Smooth muscle cell (in vitro differentiated cells): ENCODE results near the gene SDK1. TPM values are rescaled to one million over a fixed set of nuclear protein-coding genes. Genes with fewer than 3 reads are reported as not detected.

ENCODE experiments used
- DNase-seq: peaks from one replicate; lab custom pipeline; 2025; ENCODE audit not compliant: unreplicated experiment; lab: John Stamatoyannopoulos, UW
- H2AFZ ChIP-seq: fragments of 200-600 bp; sonication (generic); 2 replicates; pipeline ENCODE4 v1.6.0; 2016; ENCODE audit warnings: antibody characterized with exemption, low read depth, mild to moderate bottlenecking
- H3F3A ChIP-seq: fragments of 200-600 bp; sonication (generic); 2 replicates; pipeline ENCODE4 v1.6.0; 2017; ENCODE audit warnings: antibody characterized with exemption, low read depth
- H3K27ac ChIP-seq: fragments of 200-600 bp; sonication (generic); 2 replicates; pipeline ENCODE4 v1.5.1; 2016; ENCODE audit warnings: low read depth, mild to moderate bottlenecking
- H3K27me3 ChIP-seq: fragments of 200-600 bp; sonication (generic); 2 replicates; pipeline ENCODE4 v1.6.1; 2016; ENCODE audit warnings: low read depth, mild to moderate bottlenecking
- H3K36me3 ChIP-seq: fragments of 200-600 bp; sonication (generic); 2 replicates; pipeline ENCODE4 v1.5.1; 2016; ENCODE audit warnings: low read depth
- H3K4me1 ChIP-seq: fragments of 200-600 bp; sonication (generic); 2 replicates; pipeline ENCODE4 v1.5.1; 2016; ENCODE audit warnings: low read depth
- H3K4me2 ChIP-seq: fragments of 200-600 bp; sonication (generic); 2 replicates; pipeline ENCODE4 v1.6.0; 2016; ENCODE audit warnings: mild to moderate bottlenecking
- H3K4me3 ChIP-seq: fragments of 200-600 bp; sonication (generic); 2 replicates; pipeline ENCODE4 v1.5.1; 2016; ENCODE audit warnings: mild to moderate bottlenecking
- H3K79me2 ChIP-seq: fragments of 200-600 bp; sonication (generic); 2 replicates; pipeline ENCODE4 v1.6.0; 2016; ENCODE audit warnings: low read depth, mild to moderate bottlenecking
- H3K9ac ChIP-seq: fragments of 200-600 bp; sonication (generic); 2 replicates; pipeline ENCODE4 v1.6.0; 2016; ENCODE audit warnings: low read depth
- H3K9me3 ChIP-seq: fragments of 200-600 bp; sonication (generic); replicated peaks from 2 replicates; pipeline ENCODE4 v1.5.1; 2016; ENCODE audit warnings: low read depth
- H4K20me1 ChIP-seq: fragments of 200-600 bp; sonication (generic); 2 replicates; pipeline ENCODE4 v1.6.0; 2016; ENCODE audit warnings: low read depth
- WGBS: methylation state at CpG from one replicate; pipeline ENCODE4 v1.1.7; 2016; ENCODE audit warnings: low lambda C conversion rate; 5-methylcytosine and 5-hydroxymethylcytosine counted together
- polyA plus RNA-seq: library from polyadenylated mRNA; unstranded; fragments of >200 nt; fragmentation: Nextera tagmentation; extraction: Ambion mirVana; gene quantifications from 2 replicates; pipeline ENCODE4 v1.2.1, GENCODE V29; 2016
- total RNA-seq: library from RNA; depleted of rRNA; stranded (reverse); fragments of >200 nt; gene quantifications from 2 replicates; pipeline ENCODE4 v1.2.3, GENCODE V29; 2014
- TF ChIP-seq, protein P1 (sequence below): fragments of 200-600 bp; sonication (generic); IDR thresholded peaks from 2 replicates; pipeline ENCODE4 v1.5.1; 2017; ENCODE audit warnings: borderline replicate concordance, mild to moderate bottlenecking, antibody characterized with exemption; ENCODE audit not compliant: insufficient read depth, poor library complexity, severe bottlenecking

The SDK1 gene
- total and polyA plus RNA-seq, 2 experiments from 2014 or later, result 1.1 to 2.5 TPM

DNA sequence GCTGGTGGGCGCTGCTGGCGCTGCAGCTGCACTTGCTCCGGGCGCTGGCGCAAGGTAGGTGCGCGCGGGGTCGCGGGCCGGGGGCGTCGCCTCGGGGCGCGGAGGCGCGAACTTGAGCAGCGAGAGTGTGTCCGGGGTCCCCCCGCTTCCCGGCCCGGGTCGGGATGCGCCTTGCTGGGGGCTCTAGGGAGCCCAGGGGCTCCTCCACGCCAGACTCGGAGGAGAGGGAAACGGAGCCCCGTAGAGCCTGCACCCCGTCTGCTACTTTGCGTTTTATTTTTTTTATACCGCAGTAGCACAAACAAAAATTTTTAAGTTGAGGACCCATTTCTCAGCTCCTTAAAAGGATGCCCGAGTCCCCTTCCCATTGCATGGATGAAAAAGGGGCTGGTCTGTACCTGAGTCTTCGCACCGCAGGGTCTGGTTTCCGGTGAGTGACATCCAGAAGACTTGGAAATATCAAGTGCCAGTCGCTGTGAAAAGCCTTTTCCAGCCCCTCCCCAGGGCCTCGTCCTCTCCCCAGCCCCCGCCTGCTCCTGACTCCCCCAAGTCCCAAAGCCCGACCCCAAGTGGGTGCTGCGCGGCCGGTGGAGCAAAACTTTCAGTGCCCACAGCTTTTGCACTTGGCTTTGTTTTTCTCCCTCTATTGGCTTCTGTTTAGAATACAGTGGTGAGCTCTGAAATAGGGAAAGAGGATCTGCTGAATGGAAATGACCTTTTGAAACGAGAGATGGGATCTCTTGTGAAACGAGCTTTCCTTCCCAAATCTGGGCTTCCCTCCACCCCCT, 973 bp downstream of the SDK1 start:
- Histone ChIP-seq H4K20me1 (no peaks in the 10 kb centered on the region), H3K9ac (no peak overlapping the region), H2AFZ (peak overlapping the region; percentile 84), H3K4me2 (peak overlapping the region; percentile 96), H3K27me3 (peaks cover 5% of the 10 kb centered on the region), H3K79me2 (no peaks in the 10 kb centered on the region), H3K4me1 (peaks cover 18% of the 10 kb centered on the region), H3K27ac (no peak overlapping the region), H3F3A (peaks cover 8% of the 10 kb centered on the region), H3K36me3 (no peaks in the 10 kb centered on the region), H3K9me3 (no peaks in the 10 kb centered on the region), H3K4me3 (peak overlapping the region; percentile 64)
- no peak for DNase-seq
- 1% methylated on average over 39 of the region's 45 CpGs for WGBS
- TF ChIP-seq, protein P1, sequence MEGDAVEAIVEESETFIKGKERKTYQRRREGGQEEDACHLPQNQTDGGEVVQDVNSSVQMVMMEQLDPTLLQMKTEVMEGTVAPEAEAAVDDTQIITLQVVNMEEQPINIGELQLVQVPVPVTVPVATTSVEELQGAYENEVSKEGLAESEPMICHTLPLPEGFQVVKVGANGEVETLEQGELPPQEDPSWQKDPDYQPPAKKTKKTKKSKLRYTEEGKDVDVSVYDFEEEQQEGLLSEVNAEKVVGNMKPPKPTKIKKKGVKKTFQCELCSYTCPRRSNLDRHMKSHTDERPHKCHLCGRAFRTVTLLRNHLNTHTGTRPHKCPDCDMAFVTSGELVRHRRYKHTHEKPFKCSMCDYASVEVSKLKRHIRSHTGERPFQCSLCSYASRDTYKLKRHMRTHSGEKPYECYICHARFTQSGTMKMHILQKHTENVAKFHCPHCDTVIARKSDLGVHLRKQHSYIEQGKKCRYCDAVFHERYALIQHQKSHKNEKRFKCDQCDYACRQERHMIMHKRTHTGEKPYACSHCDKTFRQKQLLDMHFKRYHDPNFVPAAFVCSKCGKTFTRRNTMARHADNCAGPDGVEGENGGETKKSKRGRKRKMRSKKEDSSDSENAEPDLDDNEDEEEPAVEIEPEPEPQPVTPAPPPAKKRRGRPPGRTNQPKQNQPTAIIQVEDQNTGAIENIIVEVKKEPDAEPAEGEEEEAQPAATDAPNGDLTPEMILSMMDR, result peak; percentile 12

DNA sequence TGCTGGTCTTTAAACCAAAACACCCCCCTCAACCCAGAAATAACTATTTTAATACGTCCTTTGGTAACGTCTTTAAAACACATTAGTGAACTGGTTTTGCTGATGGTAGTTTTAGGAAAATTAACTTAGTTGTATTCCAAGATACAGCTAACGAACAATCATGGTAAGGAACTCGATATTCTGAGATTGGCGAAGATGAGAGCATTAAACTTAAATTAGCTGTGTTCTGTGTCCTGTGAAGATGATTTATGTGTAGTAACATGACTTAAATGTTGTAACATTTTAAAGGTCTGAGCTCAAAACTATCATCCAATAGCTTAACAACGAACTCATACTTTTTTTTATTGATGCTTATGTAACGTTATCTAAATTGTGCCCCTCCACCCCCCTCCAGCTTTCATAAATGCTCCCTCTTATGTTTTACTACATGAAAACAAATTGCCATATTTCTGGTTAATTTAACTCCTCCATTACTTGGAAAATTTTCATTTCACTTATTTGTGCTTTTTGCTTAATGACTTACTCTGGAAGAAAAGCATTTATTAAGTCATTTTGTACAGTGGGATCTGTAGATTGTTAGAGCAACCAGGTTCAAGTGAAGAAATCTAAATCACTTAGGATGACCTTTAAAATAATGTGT, 1.7 kb downstream of the SDK1 start:
- Histone ChIP-seq H4K20me1 (no peaks in the 10 kb centered on the region), H3K4me1 (peaks cover 18% of the 10 kb centered on the region), H3K4me2 (peak overlapping the region; percentile 96), H3K27ac (no peak overlapping the region), H3K36me3 (no peaks in the 10 kb centered on the region), H3K9ac (no peak overlapping the region), H3K9me3 (no peaks in the 10 kb centered on the region), H3K4me3 (peak overlapping the region; percentile 64), H3K79me2 (no peaks in the 10 kb centered on the region), H2AFZ (peak overlapping the region; percentile 84), H3F3A (peaks cover 8% of the 10 kb centered on the region), H3K27me3 (peaks cover 5% of the 10 kb centered on the region)
- no peak for DNase-seq
- 52% methylated on average over 7 of the region's 7 CpGs for WGBS
- TF ChIP-seq, protein P1, result no peak

DNA sequence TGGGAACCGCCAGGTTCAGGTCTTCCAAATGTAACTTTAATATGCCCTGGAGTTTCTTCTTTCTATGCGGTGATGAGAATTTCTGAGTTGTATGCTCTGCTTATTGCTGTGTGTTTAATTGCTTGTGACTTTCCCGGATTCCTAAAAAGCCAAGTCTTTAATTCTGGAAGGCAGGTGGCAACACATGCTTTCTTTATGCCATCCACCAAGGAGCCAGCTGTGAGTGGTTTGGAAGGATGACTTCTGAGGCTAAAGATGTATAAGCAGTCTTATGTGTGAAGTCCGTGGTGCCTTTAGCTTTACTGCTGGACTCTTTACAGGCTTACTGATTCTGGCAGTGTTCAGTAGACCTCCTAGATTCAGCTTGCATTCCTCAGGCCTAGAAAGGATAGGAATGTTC, 3.1 kb downstream of the SDK1 start:
- Histone ChIP-seq H3K9ac (no peak overlapping the region), H2AFZ (no peak overlapping the region), H3K4me3 (no peak overlapping the region), H3F3A (peaks cover 8% of the 10 kb centered on the region), H3K4me1 (peaks cover 18% of the 10 kb centered on the region), H3K9me3 (no peaks in the 10 kb centered on the region), H3K79me2 (no peaks in the 10 kb centered on the region), H4K20me1 (no peaks in the 10 kb centered on the region), H3K4me2 (no peak overlapping the region), H3K36me3 (no peaks in the 10 kb centered on the region), H3K27ac (no peak overlapping the region), H3K27me3 (peaks cover 5% of the 10 kb centered on the region)
- no peak for DNase-seq
- 90% methylated on average over 4 of the region's 4 CpGs for WGBS
- TF ChIP-seq, protein P1, result no peak
